Keratinocyte (primary cell): ENCODE data around the gene SCUBE3. TPM values are rescaled to one million over a fixed set of nuclear protein-coding genes. Genes with fewer than 3 reads are reported as not detected.

Experiments used
- DNase-seq: peaks from one replicate; pipeline ENCODE4 v3.0.0-alpha.2; 2011; ENCODE audit warnings: low read depth, missing footprints, low spot score
- FAIRE-seq: peaks from 2 replicates; lab custom pipeline; 2011; peaks lifted over from hg19 to GRCh38; lab: Jason Lieb, UNC
- H2AFZ ChIP-seq: 2 replicates; pipeline ENCODE4 v1.6.0; 2012; ENCODE audit warnings: low read length, control low read depth, inconsistent platforms; ENCODE audit not compliant: control insufficient read depth
- H3K27ac ChIP-seq: 2 replicates; pipeline ENCODE4 v1.5.1; 2011; ENCODE audit warnings: low read length; ENCODE audit not compliant: control insufficient read depth, insufficient read depth
- H3K27me3 ChIP-seq: 3 replicates; pipeline ENCODE4 v1.6.0; 2011; ENCODE audit warnings: low read length; ENCODE audit not compliant: control insufficient read depth, insufficient read depth; ENCODE audit errors: extremely low read depth
- H3K36me3 ChIP-seq, 2 experiments: 2 replicates in 1 of 2; 3 replicates in 1 of 2; pipeline ENCODE4 v1.5.1; 2011; ENCODE audit warnings: low read length in 2 of 2, mild to moderate bottlenecking in 1 of 2; ENCODE audit not compliant: control insufficient read depth in 2 of 2, insufficient read depth in 2 of 2; ENCODE audit errors: extremely low read depth in 1 of 2
- H3K4me1 ChIP-seq: 3 replicates; pipeline ENCODE4 v1.5.1; 2011; ENCODE audit warnings: low read length; ENCODE audit not compliant: control insufficient read depth, insufficient read depth; ENCODE audit errors: extremely low read depth
- H3K4me2 ChIP-seq: 3 replicates; pipeline ENCODE4 v1.6.0; 2011; ENCODE audit warnings: low read depth, low read length; ENCODE audit not compliant: control insufficient read depth, insufficient read depth; ENCODE audit errors: extremely low read depth
- H3K4me3 ChIP-seq, 3 experiments: fragments of 200-600 bp in 1 of 3; sonication (generic) in 1 of 3; 2 replicates in 2 of 3; 3 replicates in 1 of 3; pipeline ENCODE4 v1.5.1; 2011 to 2016; ENCODE audit warnings: low read length in 3 of 3, mild to moderate bottlenecking in 3 of 3, control low read depth in 2 of 3, inconsistent platforms in 1 of 3, low read depth in 1 of 3, mixed read lengths in 1 of 3, mixed run types in 1 of 3, moderate library complexity in 1 of 3; ENCODE audit not compliant: control insufficient read depth in 2 of 3, insufficient read depth in 2 of 3; ENCODE audit errors: extremely low read depth in 1 of 3
- H3K79me2 ChIP-seq: 2 replicates; pipeline ENCODE4 v1.6.0; 2012; ENCODE audit warnings: low read length; ENCODE audit not compliant: control insufficient read depth, insufficient read depth
- H3K9ac ChIP-seq: 3 replicates; pipeline ENCODE4 v1.6.0; 2011; ENCODE audit warnings: low read length; ENCODE audit not compliant: control insufficient read depth, insufficient read depth; ENCODE audit errors: extremely low read depth
- H3K9me1 ChIP-seq: 3 replicates; pipeline ENCODE4 v1.6.0; 2011; ENCODE audit warnings: low read length; ENCODE audit not compliant: control insufficient read depth, insufficient read depth; ENCODE audit errors: extremely low read depth
- H3K9me3 ChIP-seq: 2 replicates; pipeline ENCODE4 v1.5.1; 2012; ENCODE audit warnings: low read depth, low read length; ENCODE audit not compliant: control insufficient read depth
- H4K20me1 ChIP-seq: 3 replicates; pipeline ENCODE4 v1.6.0; 2011; ENCODE audit warnings: low read length; ENCODE audit not compliant: control insufficient read depth, insufficient read depth; ENCODE audit errors: extremely low read depth
- EZH2 ChIP-seq: IDR thresholded peaks from one replicate; pipeline ENCODE4 v1.6.1; 2012; ENCODE audit warnings: inconsistent platforms, mild to moderate bottlenecking, low read length, moderate library complexity
- dilution Hi-C: fragments of 300-500 bp; cut with MboI; formaldehyde crosslinking; loops from one replicate; pipeline ENCODE4 v1.7.0; 2020; ENCODE audit warnings: low sequenced_read_pairs; ENCODE audit not compliant: extremely low pct_ligation_motif_present
- polyA plus RNA-seq, 5 experiments: library from polyadenylated mRNA; depleted of rRNA in 3 of 5; stranded (reverse) in 3 of 5; stranded (forward) in 1 of 5; unstranded in 1 of 5; fragments of >200 nt; gene quantifications; 1 replicate in 1 of 5; 2 replicates in 3 of 5; 3 replicates in 1 of 5; pipeline versions ENCODE4 v1.2.1 to v1.2.3, GENCODE V29; 2011 to 2012; ENCODE audit warnings: missing spikeins in 2 of 5, low read depth in 1 of 5, low replicate concordance in 1 of 5
- TF ChIP-seq, protein P1 (sequence below), 3 experiments: IDR thresholded peaks in 1 of 3; conservative IDR thresholded peaks in 1 of 3; optimal IDR thresholded peaks in 1 of 3; 2 replicates in 2 of 3; 3 replicates in 1 of 3; pipeline versions ENCODE3 to v1.5.1; 2011; ENCODE audit warnings: low read length in 3 of 3, mild to moderate bottlenecking in 3 of 3, moderate library complexity in 2 of 3, control low read depth in 1 of 3, inconsistent platforms in 1 of 3; ENCODE audit not compliant: insufficient read depth in 2 of 3; ENCODE audit errors: extremely low read depth in 1 of 3

Gene SCUBE3
- polyA plus RNA-seq, 1 donor (not counting 4 experiments of a cell fraction or from before 2014, with no cell fraction given), result 0.01 TPM

DNA sequence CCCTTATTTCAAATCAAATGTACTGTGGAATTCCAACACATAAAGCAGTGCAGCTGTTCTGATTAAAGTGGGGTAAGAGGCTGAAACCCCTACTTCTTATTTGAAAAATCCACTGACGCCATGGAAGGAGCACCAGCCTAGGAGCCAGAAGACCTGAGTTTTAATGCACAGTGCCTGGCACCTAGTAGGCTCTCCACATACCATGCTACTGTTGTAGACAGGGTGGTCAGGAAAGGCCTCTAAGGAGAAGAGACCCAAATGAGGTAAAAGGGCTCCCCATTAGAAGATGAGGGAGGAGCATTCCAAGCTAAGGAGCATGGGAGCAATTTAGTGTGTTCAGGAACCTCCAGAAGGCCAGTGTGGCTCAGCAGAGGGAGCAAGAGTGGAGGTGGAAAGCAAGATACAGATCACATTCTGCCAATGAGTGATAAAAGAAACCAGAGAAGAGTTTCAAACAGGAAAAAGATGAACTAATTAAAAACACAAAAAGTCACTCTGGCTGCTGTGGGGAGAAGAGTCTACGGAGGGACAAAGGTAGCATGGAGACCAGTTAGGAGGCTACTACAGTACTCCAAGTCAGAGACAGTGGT, 34.0 kb downstream of the SCUBE3 start:
- Histone ChIP-seq H3K9me1 (no peaks in the 10 kb centered on the region), H3K4me2 (no peak overlapping the region), H3K4me3 (no peak overlapping the region), H3K4me1 (no peaks in the 10 kb centered on the region), H3K79me2 (no peaks in the 10 kb centered on the region), H4K20me1 (no peaks in the 10 kb centered on the region), H2AFZ (no peak overlapping the region), H3K9ac (no peak overlapping the region), H3K27me3 (no peaks in the 10 kb centered on the region), H3K27ac (no peak overlapping the region), H3K36me3 (no peaks in the 10 kb centered on the region), H3K9me3 (no peaks in the 10 kb centered on the region)
- TF ChIP-seq EZH2, result no peak
- TF ChIP-seq, protein P1, sequence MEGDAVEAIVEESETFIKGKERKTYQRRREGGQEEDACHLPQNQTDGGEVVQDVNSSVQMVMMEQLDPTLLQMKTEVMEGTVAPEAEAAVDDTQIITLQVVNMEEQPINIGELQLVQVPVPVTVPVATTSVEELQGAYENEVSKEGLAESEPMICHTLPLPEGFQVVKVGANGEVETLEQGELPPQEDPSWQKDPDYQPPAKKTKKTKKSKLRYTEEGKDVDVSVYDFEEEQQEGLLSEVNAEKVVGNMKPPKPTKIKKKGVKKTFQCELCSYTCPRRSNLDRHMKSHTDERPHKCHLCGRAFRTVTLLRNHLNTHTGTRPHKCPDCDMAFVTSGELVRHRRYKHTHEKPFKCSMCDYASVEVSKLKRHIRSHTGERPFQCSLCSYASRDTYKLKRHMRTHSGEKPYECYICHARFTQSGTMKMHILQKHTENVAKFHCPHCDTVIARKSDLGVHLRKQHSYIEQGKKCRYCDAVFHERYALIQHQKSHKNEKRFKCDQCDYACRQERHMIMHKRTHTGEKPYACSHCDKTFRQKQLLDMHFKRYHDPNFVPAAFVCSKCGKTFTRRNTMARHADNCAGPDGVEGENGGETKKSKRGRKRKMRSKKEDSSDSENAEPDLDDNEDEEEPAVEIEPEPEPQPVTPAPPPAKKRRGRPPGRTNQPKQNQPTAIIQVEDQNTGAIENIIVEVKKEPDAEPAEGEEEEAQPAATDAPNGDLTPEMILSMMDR (optimal IDR thresholded peaks at IDR 0.05 in 1 of 3, IDR thresholded peaks at IDR 0.05 in 1 of 3, conservative IDR thresholded peaks at IDR 0.05 in 1 of 3; ENCODE audit: extremely low read depth in 1 of 3, insufficient read depth in 2 of 3, low read length in 3 of 3), result no peak
- no peak for FAIRE-seq
- dilution Hi-C loops, result no loop called here
- no peak for DNase-seq

DNA sequence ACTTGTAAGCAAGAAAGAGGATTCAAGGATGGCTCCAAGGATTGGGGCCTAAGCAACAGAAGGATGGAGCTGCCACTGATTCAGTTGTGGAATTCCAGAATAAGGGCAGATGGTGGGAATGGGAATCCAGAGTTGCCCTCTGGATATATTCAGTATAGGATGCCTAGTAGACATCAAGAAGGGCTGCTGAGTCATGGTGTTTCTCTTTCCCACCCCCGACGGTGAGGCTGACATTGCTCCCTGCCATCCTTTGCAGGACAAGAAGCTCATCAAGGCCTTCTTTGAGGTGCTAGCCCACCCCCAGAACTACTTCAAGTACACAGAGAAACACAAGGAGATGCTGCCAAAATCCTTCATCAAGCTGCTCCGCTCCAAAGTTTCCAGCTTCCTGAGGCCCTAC, 34.5 kb downstream of the SCUBE3 start:
- no peaks in the 10 kb centered on the region for H3K9me3 ChIP-seq
- no peak overlapping the region for H3K9ac ChIP-seq
- no peaks in the 10 kb centered on the region for H3K27me3 ChIP-seq
- no peak for FAIRE-seq
- no peaks in the 10 kb centered on the region for H3K79me2 ChIP-seq
- H3K27ac ChIP-seq, result no peak overlapping the region
- H4K20me1 ChIP-seq, result no peaks in the 10 kb centered on the region
- dilution Hi-C loops, result no loop called here
- DNase-seq, result no peak
- no peaks in the 10 kb centered on the region for H3K4me1 ChIP-seq
- H2AFZ ChIP-seq, result no peak overlapping the region
- H3K9me1 ChIP-seq, result no peaks in the 10 kb centered on the region
- H3K36me3 ChIP-seq, result no peaks in the 10 kb centered on the region
- no peak overlapping the region for H3K4me3 ChIP-seq
- TF ChIP-seq EZH2, result no peak
- TF ChIP-seq, protein P1 (optimal IDR thresholded peaks at IDR 0.05 in 1 of 3, IDR thresholded peaks at IDR 0.05 in 1 of 3, conservative IDR thresholded peaks at IDR 0.05 in 1 of 3; ENCODE audit: extremely low read depth in 1 of 3, insufficient read depth in 2 of 3, low read length in 3 of 3), result no peak
- H3K4me2 ChIP-seq, result no peak overlapping the region
